GM19397 (cell line): ENCODE data around the gene ZNF22.
"Not testable (repeated sequence)": the region's sequence is repeated elsewhere in the genome, so short reads cannot be mapped to it uniquely, and the experiment has no call there.

Source experiments
- ATAC-seq: cut with Tn5 transposase; IDR thresholded peaks from one replicate; pipeline ENCODE4 v1.9.1; 2021; ENCODE audit warnings: mild to moderate bottlenecking, moderate library complexity; ENCODE audit not compliant: unreplicated experiment

The ZNF22 gene

GRCh38 chr10:45006276-45007030, 5.7 kb downstream of the ZNF22 start:
- no peak for ATAC-seq

GRCh38 chr10:45008524-45009161, 7.9 kb downstream of the ZNF22 start:
- ATAC-seq = peak; percentile 72

- ATAC-seq = not testable (repeated sequence)
Measured at GRCh38 chr10:45014557-45014956, 13.8 kb downstream of the ZNF22 start.

- no peak for ATAC-seq
Measured at GRCh38 chr10:45015590-45015989, 14.9 kb downstream of the ZNF22 start.

- ATAC-seq = no peak
Measured at GRCh38 chr10:45023426-45023825, 22.7 kb downstream of the ZNF22 start.

GRCh38 chr10:45034301-45034700, 33.6 kb downstream of the ZNF22 start:
- no peak for ATAC-seq

GRCh38 chr10:45035673-45036072, 35.0 kb downstream of the ZNF22 start:
- no peak for ATAC-seq

GRCh38 chr10:45040921-45041542, 40.3 kb downstream of the ZNF22 start:
- ATAC-seq = no peak

- no peak for ATAC-seq
Measured at GRCh38 chr10:45044290-45044689, 43.6 kb downstream of the ZNF22 start.

- ATAC-seq = no peak
Measured at GRCh38 chr10:45050551-45051235, 50.0 kb downstream of the ZNF22 start.

- no peak for ATAC-seq
Measured at GRCh38 chr10:45052700-45053099, 52.0 kb downstream of the ZNF22 start.

GRCh38 chr10:45053569-45054100, 52.9 kb downstream of the ZNF22 start:
- no peak for ATAC-seq
